Activated CD4-positive, CD25-positive, alpha-beta regulatory T cell treated with anti-CD3 and anti-CD28 coated beads, Interleukin-2, amount 50 U/mL, for 72 hours (primary cell): Measurements from ENCODE around the gene CLCN4.

ENCODE experiments used
- DNase-seq: peaks from one replicate; pipeline ENCODE4 v3.0.0; 2021

CLCN4 gene

DNA sequence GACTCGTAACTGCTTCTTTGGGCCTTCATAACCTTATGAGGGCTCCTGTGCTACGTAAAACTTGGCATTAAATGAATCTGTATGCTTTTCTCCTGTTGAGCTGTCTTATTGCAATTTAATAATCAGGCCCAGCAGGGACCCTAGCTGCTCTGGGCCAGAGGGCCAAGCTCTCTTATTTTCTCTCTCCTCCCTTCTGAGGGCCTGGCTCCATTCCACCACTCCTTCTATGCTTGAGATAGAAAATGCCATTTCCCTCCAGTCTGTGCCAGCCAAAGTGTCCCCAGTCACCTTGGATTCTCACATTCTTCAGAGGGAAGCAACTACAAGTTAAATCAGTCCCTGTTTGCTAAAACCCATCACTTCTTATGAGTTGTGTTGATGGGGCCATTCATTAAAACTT lies 90.1 kb downstream of the CLCN4 start:
- no peak for DNase-seq

- DNase-seq, result no peak
Measured at GRCh38 chrX:10254739-10255138, 98.0 kb downstream of the CLCN4 start.

DNA sequence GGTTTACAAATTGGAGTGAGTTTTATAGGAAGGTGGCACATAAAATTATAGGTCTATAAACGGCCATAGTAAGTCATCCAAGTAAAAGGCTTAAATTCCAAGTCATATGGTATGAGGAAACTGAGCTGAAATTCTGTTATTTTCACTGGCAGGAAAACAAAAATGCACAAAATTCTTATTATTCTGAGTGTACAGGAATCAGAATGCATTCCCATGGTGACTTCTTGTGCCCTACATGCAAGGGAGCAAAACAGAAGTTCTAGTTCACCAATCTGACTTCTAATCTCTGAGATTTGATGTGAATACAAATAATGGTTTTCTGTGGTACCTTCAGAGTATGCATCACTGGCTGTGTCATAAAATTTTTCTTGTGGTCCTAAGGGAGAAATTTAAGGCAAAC lies 102.9 kb downstream of the CLCN4 start:
- DNase-seq, result no peak

DNA sequence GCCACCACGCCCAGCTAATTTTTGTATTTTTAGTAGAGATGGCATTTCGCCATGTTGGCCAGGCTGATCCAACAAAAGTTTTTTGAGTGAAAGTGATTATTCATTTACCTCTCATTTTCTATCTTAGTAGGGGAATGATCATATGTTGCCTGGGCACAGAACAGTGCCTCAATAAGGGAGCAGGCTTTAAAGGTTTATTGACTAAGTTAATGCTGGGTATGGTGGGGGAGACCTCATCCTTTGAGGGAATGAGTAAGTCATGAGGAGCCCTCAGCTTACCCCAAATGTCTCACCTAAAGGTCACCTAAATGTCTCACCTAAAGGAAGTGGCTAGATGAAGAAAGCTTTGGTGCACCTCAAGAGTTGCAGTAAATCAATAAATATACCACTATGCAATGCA lies 109.0 kb downstream of the CLCN4 start:
- DNase-seq, result no peak

DNA sequence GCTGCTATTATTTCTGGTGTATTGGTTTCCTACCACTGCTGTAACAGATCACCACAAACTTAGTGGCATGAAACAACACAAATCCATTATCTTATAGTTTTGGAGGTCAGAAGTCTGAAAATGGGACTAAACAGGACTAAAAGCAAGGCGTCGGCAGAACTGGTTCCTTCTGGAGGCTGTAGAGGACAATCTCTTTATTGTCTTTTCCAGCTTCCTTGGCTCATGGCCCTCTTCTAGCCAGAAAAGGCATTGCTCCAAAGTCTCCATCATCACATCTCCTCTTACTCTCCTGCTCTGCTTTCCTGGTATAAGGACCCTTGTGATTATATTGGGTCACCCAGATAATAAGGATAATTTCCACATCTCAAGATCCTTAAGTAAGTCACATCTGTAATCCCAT lies 121.9 kb downstream of the CLCN4 start:
- no peak for DNase-seq

- no peak for DNase-seq
Measured at GRCh38 chrX:10280071-10280470, 123.3 kb downstream of the CLCN4 start.

DNA sequence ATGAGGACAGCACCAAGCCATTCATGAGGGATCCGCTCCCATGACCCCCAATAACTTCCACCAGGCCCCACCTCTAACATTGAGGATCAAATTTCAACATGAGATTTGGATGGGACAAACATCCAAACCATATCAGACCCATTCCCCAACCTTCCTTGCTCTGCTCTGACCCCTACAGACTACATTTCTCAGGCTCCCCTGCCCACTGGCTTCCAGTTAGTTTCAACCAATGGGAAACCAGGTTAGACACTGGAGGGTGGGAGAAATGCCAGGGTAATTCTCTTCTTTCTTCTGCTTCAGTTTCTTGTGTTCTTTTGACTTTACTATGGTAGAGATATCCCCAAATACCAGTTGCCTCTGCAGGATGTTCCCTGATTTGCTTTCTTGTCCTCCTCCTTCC lies 125.7 kb downstream of the CLCN4 start:
- DNase-seq, result no peak

GRCh38 chrX:10286195-10286594 lies 129.4 kb downstream of the CLCN4 start:
- no peak for DNase-seq
